Endodermal cell (in vitro differentiated cells): ENCODE results near the gene CCDC33. TPM values are rescaled to one million over a fixed set of nuclear protein-coding genes. Genes with fewer than 3 reads are reported as not detected.

ENCODE experiments used
- DNase-seq: peaks from one replicate; pipeline ENCODE4 v3.0.0-alpha.2; 2017
- H3K27ac ChIP-seq: 2 replicates; pipeline ENCODE4 v1.5.1; 2013; ENCODE audit warnings: mild to moderate bottlenecking, low read depth, low read length, moderate library complexity
- H3K27me3 ChIP-seq: 2 replicates; pipeline ENCODE4 v1.6.1; 2013; ENCODE audit warnings: mild to moderate bottlenecking, low read length, moderate library complexity; ENCODE audit not compliant: insufficient read depth, control insufficient read depth, poor library complexity, severe bottlenecking
- H3K36me3 ChIP-seq: 2 replicates; pipeline ENCODE4 v1.7.0; 2013; ENCODE audit warnings: mild to moderate bottlenecking, low read length, moderate library complexity; ENCODE audit not compliant: control insufficient read depth, insufficient read depth
- H3K4me1 ChIP-seq: one replicate; pipeline ENCODE4 v1.7.0; 2013; ENCODE audit warnings: low read length; ENCODE audit not compliant: control insufficient read depth, insufficient read depth
- H3K4me3 ChIP-seq: 2 replicates; pipeline ENCODE4 v1.5.1; 2013; ENCODE audit warnings: mild to moderate bottlenecking, low read length, moderate library complexity
- H3K9ac ChIP-seq: 2 replicates; pipeline ENCODE4 v1.6.1; 2013; ENCODE audit warnings: mild to moderate bottlenecking, low read length, moderate library complexity; ENCODE audit not compliant: poor library complexity, severe bottlenecking; ENCODE audit errors: extremely low read depth
- H3K9me3 ChIP-seq: 2 replicates; pipeline ENCODE4 v1.6.1; 2013; ENCODE audit warnings: mild to moderate bottlenecking, low read length, moderate library complexity; ENCODE audit not compliant: control insufficient read depth
- H3K27ac Mint-ChIP-seq: 2 replicates; pipeline ENCODE4 v1.8.0; 2020; ENCODE audit warnings: mixed read lengths
- H3K27me3 Mint-ChIP-seq: 2 replicates; pipeline ENCODE4 v1.8.0; 2021; ENCODE audit warnings: mild to moderate bottlenecking, mixed read lengths; ENCODE audit not compliant: insufficient read depth
- H3K36me3 Mint-ChIP-seq: 2 replicates; pipeline ENCODE4 v1.8.0; 2020; ENCODE audit warnings: low read depth, mixed read lengths
- H3K4me1 Mint-ChIP-seq: 2 replicates; pipeline ENCODE4 v1.8.0; 2020; ENCODE audit warnings: mixed read lengths
- H3K4me3 Mint-ChIP-seq: 2 replicates; pipeline ENCODE4 v1.8.0; 2020; ENCODE audit warnings: mild to moderate bottlenecking, moderate library complexity, mixed read lengths
- H3K9me3 Mint-ChIP-seq: 2 replicates; pipeline ENCODE4 v1.8.0; 2020; ENCODE audit warnings: mild to moderate bottlenecking, mixed read lengths
- WGBS, 2 experiments: methylation state at CpG; one replicate each; pipeline versions ENCODE4 v1.1.5 to v1.1.7; 2013; ENCODE audit warnings: missing lambda C conversion rate in 2 of 2, mixed read lengths in 1 of 2; ENCODE audit not compliant: insufficient coverage in 1 of 2, insufficient read length in 1 of 2; 5-methylcytosine and 5-hydroxymethylcytosine counted together
- total RNA-seq, 2 donors: library from RNA; stranded (reverse); fragmentation: NEBNext Ultra II Directional in 1 of 2; extraction: Animal tissue kit (Norgen Biotek cat#: 25700) in 1 of 2; gene quantifications; 2 replicates in 1 of 2; 3 replicates in 1 of 2; pipeline ENCODE4 v1.2.1, GENCODE V29; 2021
- TF ChIP-seq, protein P1 (sequence below): fragments of 200-600 bp; sonication (generic); conservative IDR thresholded peaks from 2 replicates; pipeline ENCODE4 v1.5.0; 2021; ENCODE audit warnings: antibody characterized with exemption, mild to moderate bottlenecking

CCDC33 gene
- total RNA-seq, 2 donors from 2014 or later, result 2.8 to 3.5 TPM

- 86 to 88% methylated on average over 9 of the region's 9 CpGs for WGBS, 2 experiments
- Mint-ChIP-seq H3K36me3 (no peaks in the 10 kb centered on the region), H3K4me3 (no peak overlapping the region), H3K9me3 (no peaks in the 10 kb centered on the region), H3K27ac (peak overlapping the region; percentile 20), H3K4me1 (peaks cover 49% of the 10 kb centered on the region), H3K27me3 (peaks cover 6% of the 10 kb centered on the region)
- Histone ChIP-seq H3K4me3 (no peak overlapping the region), H3K36me3 (no peaks in the 10 kb centered on the region), H3K27me3 (no peaks in the 10 kb centered on the region), H3K9me3 (no peaks in the 10 kb centered on the region), H3K9ac (no peak overlapping the region), H3K4me1 (no peaks in the 10 kb centered on the region), H3K27ac (no peak overlapping the region)
- TF ChIP-seq, protein P1, sequence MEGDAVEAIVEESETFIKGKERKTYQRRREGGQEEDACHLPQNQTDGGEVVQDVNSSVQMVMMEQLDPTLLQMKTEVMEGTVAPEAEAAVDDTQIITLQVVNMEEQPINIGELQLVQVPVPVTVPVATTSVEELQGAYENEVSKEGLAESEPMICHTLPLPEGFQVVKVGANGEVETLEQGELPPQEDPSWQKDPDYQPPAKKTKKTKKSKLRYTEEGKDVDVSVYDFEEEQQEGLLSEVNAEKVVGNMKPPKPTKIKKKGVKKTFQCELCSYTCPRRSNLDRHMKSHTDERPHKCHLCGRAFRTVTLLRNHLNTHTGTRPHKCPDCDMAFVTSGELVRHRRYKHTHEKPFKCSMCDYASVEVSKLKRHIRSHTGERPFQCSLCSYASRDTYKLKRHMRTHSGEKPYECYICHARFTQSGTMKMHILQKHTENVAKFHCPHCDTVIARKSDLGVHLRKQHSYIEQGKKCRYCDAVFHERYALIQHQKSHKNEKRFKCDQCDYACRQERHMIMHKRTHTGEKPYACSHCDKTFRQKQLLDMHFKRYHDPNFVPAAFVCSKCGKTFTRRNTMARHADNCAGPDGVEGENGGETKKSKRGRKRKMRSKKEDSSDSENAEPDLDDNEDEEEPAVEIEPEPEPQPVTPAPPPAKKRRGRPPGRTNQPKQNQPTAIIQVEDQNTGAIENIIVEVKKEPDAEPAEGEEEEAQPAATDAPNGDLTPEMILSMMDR, result no peak
- DNase-seq, result no peak
Measured at GRCh38 chr15:74212494-74212893, 23.6 kb upstream of the CCDC33 start.

- DNase-seq, result no peak
- 66 to 89% methylated on average over 1 to 7 of the region's 7 CpGs for WGBS, 2 experiments
- Mint-ChIP-seq H3K4me1 (peaks cover 42% of the 10 kb centered on the region), H3K36me3 (no peaks in the 10 kb centered on the region), H3K27ac (peak overlapping the region; percentile 35), H3K4me3 (no peak overlapping the region), H3K9me3 (no peaks in the 10 kb centered on the region), H3K27me3 (peaks cover 5% of the 10 kb centered on the region)
- Histone ChIP-seq H3K27ac (peak overlapping the region; percentile 75), H3K27me3 (no peaks in the 10 kb centered on the region), H3K36me3 (no peaks in the 10 kb centered on the region), H3K4me3 (no peak overlapping the region), H3K9me3 (no peaks in the 10 kb centered on the region), H3K4me1 (no peaks in the 10 kb centered on the region), H3K9ac (no peak overlapping the region)
- TF ChIP-seq, protein P1, result no peak
Measured at GRCh38 chr15:74213858-74214284, 22.3 kb upstream of the CCDC33 start.

DNA sequence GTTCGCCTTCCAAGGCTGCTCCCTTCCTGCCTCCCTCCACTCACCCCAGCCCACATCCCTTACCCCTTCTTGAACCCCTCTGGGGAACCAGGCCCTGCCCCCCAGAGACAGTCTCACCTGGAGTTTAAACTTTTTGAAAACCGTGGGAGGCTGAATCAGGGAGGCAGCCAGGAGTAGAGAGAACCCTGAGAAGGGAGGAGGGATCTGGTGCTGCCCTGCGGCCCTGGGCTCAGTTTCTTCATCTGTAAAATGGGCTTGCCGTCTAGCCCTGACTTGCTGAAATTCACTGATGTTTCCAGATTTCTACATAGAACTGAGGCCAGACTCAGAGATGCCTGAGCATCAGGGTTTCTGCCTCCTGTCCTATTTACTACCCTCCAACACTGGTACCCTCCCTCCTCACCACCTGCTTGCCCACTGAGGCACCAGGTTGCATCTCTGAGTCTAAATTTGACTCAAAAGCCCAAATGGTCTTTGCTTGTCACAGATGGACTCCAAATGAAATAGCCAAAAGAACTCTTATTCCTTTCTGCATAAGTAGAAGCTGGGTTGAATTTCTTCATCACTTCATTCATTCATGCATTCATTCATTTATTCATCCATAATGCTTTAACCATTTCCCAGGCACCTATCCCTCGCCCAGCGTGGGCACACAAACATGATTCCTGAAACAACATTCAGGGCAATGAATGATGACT, 21.7 kb upstream of the CCDC33 start:
- TF ChIP-seq, protein P1, result no peak
- no peaks in the 10 kb centered on the region for H3K36me3 ChIP-seq
- H3K4me3 ChIP-seq, result no peak overlapping the region
- DNase-seq, result no peak
- peak overlapping the region; percentile 75 for H3K27ac ChIP-seq
- WGBS, 2 experiments, result 63 to 82% methylated on average over 5 to 6 of the region's 6 CpGs
- H3K27me3 Mint-ChIP-seq, result peaks cover 9% of the 10 kb centered on the region
- H3K9me3 Mint-ChIP-seq, result no peaks in the 10 kb centered on the region
- no peaks in the 10 kb centered on the region for H3K27me3 ChIP-seq
- H3K4me3 Mint-ChIP-seq, result no peak overlapping the region
- H3K9ac ChIP-seq, result no peak overlapping the region
- H3K9me3 ChIP-seq, result no peaks in the 10 kb centered on the region
- no peaks in the 10 kb centered on the region for H3K4me1 ChIP-seq
- no peak overlapping the region for H3K27ac Mint-ChIP-seq
- no peaks in the 10 kb centered on the region for H3K36me3 Mint-ChIP-seq
- peaks cover 36% of the 10 kb centered on the region for H3K4me1 Mint-ChIP-seq
